Measurements from ENCODE around the gene EGFLAM. TPM values are rescaled to one million over a fixed set of nuclear protein-coding genes. Genes with fewer than 3 reads are reported as not detected.

Gene EGFLAM
- total and polyA plus RNA-seq, 2 of the 4 experiments (the other 2 are of a cell fraction): 0.77 to 1.1 TPM

- H3K18ac ChIP-seq (ENCODE audit: low read depth, low read length): no peak overlapping the region
- no peak overlapping the region for H2AFZ ChIP-seq (replicated peaks; ENCODE audit: low read length, poor library complexity)
- no peaks in the 10 kb centered on the region; the same call in 1 of the 2 replicates for H3K4me1 ChIP-seq (ENCODE audit: control insufficient read depth, insufficient read depth, low read length)
- no peak overlapping the region for H4K8ac ChIP-seq (ENCODE audit: low read depth in 2 of 2, low read length in 2 of 2)
- H2AK5ac ChIP-seq (ENCODE audit: low read depth, low read length): no peak overlapping the region
- H3K9me3 ChIP-seq (ENCODE audit: control insufficient read depth, insufficient read depth, low read length): no peaks in the 10 kb centered on the region
- in situ Hi-C loops (cut with MboI; ENCODE audit: low sequenced_read_pairs) (no loop called here), dilution Hi-C loops (cut with HindIII; ENCODE audit: low sequenced_read_pairs, unreplicated experiment) (no loop called here), intact Hi-C loops (cut with micrococcal nuclease) (no loop called here)
- H3K9me1 ChIP-seq (ENCODE audit: insufficient read depth, low read length): no peaks in the 10 kb centered on the region
- peaks cover 21% of the 10 kb centered on the region for H3K27me3 ChIP-seq (ENCODE audit: control insufficient read depth, insufficient read depth, low read length)
- H3K23ac ChIP-seq (ENCODE audit: low read depth, low read length): no peak overlapping the region
- H3K14ac ChIP-seq (replicated peaks; ENCODE audit: low read depth, low read length): no peak overlapping the region
- no peak overlapping the region for H2BK15ac ChIP-seq (ENCODE audit: low read depth, low read length)
- H2AK9ac ChIP-seq (replicated peaks; ENCODE audit: low read depth, low read length, poor library complexity): no peak overlapping the region
- TF ChIP-seq NFE2L2 (IDR thresholded peaks at IDR 0.05; ENCODE audit: low read depth, low read length): no peak
- H2BK120ac ChIP-seq (ENCODE audit: low read depth, low read length): no peak overlapping the region
- no peak overlapping the region for H4K91ac ChIP-seq (ENCODE audit: insufficient read depth, low read depth, low read length)
- DNase-seq: no peak
- WGBS, 2 experiments (ENCODE audit: extremely low coverage in 2 of 2, insufficient read length in 1 of 2): 84% methylated on average over 4 of the region's 11 CpGs; no CpG with 5 or more reads in 1 of the 2 experiments
- no peak overlapping the region for H3K56ac ChIP-seq (ENCODE audit: extremely low read depth, insufficient read depth, low read length)
- no peaks in the 10 kb centered on the region for H3K36me3 ChIP-seq (ENCODE audit: control insufficient read depth, insufficient read depth, low read length)
- no peaks in the 10 kb centered on the region for H3K79me1 ChIP-seq (ENCODE audit: low read depth in 1 of 2, low read length in 2 of 2)
- CTCF ChIA-PET: interaction anchor here (1.0 kb wide), 1 partner anchor 13 kb away, joined by 3 read pairs; no protein-coding TSS in a partner anchor
- ATAC-seq (ENCODE audit: low read depth): no peak
- no peak overlapping the region for H4K5ac ChIP-seq (ENCODE audit: low read depth, low read length)
- H3K4me2 ChIP-seq (ENCODE audit: low read depth, low read length): no peak overlapping the region
- no peak overlapping the region for H3K4ac ChIP-seq (ENCODE audit: low read depth, low read length)
- no peak overlapping the region for H2BK20ac ChIP-seq (ENCODE audit: low read depth, low read length)
- no peak overlapping the region for H2BK5ac ChIP-seq (ENCODE audit: low read depth, low read length, poor library complexity, severe bottlenecking)
- no peak overlapping the region for H3K27ac ChIP-seq (ENCODE audit: insufficient read depth, low read length)
- POLR2A ChIA-PET (ENCODE audit: unreplicated experiment): no interaction called here
- no peak overlapping the region for H3K4me3 ChIP-seq (ENCODE audit: insufficient read depth, low read depth, low read length)
- H3K9ac ChIP-seq (ENCODE audit: low read depth, low read length): no peak overlapping the region
- no TSS peak for BruUV-seq (replicated peaks)
- no peaks in the 10 kb centered on the region for H4K20me1 ChIP-seq (ENCODE audit: insufficient read depth, low read length)
Observed at GRCh38 chr5:38370358-38371100, 112.2 kb downstream of the EGFLAM start.

Data from IMR-90 (cell line).